GM19240 (cell line): ENCODE results near the gene ATF2.

ENCODE experiments used
- DNase-seq: peaks from one replicate; pipeline ENCODE4 v3.0.0; 2011; ENCODE audit warnings: low spot score; ENCODE audit not compliant: insufficient read length

ATF2 gene

GRCh38 chr2:175167792-175168563 lies at the start of gene ATF2:
TSS of gene ATF2 (minus strand) at chr2:175168203. CDS start at chr2:175136443, 31,760 bp downstream.
- DNase-seq = peak; percentile 64

DNA sequence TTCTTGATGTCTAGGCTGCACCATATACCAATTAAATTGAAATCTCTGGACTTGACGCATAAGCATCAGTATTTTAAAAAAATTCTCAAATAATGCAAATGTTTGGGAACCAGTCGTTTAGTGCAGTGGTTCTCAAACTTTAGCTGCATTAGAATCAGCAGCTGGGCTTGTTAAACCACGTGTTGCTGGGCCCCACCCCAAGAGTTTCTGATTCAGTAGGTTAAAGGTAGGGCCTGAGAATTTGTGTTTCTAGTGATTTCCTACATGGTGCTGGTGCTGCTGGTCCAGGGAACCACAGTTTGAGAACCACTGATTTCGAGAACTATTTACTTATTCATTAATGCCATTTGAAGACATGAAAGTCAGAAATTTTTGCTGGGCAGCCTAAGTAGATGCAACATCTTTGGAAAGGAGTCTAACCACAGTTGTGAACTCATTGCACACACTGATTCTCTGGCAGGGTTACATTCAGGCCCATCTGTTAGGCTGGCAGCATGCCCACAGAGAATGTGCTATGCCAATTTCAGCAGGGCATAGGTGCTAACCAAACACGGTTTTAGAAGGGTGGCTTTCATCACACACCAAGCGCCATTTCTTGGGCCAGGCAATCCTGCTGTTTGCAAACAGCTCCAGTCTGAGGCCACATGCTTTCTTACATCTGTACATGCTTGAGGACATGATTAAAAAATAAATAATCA lies 39.9 kb upstream of the ATF2 start:
- DNase-seq = no peak

DNA sequence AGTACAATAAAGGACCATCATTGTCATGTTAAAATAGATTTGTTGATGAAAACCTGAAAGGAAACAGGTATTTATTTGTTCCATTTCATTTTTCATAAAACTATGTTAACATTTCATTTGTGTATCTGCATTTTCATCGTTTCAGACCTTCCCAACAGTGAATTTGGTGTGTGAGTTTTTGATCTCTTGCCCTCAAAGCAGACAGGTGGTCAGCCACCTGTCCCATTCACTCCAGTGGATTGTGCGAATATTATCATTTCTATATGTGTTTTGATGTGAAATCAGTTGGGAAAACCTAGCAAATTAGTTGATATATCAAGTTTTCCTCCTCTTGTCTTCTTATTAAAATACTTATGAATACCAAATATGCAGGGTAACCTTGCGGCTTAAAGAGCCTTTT lies 38.9 kb upstream of the ATF2 start:
- no peak for DNase-seq

GRCh38 chr2:175205523-175205922 lies 37.5 kb upstream of the ATF2 start:
- no peak for DNase-seq

DNA sequence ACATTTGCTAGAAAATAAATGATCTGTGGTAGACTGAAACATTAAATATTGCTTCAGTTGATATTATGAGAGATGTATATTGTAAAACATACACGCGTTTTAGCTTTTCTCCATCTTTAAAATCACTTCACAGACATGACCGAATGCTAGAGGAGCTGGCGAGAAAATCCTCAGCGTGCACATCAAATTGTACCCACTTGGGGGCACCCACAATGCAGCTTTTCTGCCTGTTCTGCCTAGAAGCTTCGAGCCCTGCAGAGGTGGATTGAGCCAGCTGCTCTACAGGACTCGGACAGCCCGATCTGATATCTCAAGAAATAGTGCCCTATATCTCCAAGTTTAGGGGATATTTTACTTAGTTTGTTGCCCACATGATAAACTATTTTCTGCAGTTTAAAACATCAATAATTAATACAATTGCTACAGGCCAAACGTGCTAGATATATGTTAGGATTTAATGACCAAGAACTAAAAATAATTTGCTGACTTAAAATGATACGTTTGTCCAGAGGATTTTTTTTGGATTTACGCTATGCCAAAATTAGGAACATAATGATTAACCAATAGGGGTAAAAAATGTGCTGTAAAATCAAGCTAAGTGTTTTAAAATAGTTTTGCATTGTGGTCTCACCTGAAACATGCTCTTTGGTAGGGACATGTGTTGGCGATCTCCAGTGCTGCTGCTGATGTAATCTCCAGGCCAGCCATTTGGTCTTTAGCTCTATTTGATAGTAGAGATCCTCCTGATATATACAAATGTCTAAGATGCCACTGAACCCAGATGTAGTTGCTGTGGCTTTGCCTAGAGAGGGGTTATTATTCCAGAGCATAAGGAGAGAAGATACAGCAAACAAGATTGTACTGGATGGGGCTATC lies 35.9 kb upstream of the ATF2 start:
- peak; percentile 5 for DNase-seq

GRCh38 chr2:175195012-175195411 lies 27.0 kb upstream of the ATF2 start:
- no peak for DNase-seq

GRCh38 chr2:175188761-175189160 lies 20.8 kb upstream of the ATF2 start:
- no peak for DNase-seq

GRCh38 chr2:175187378-175187777 lies 19.4 kb upstream of the ATF2 start:
- DNase-seq = peak; percentile 6

DNA sequence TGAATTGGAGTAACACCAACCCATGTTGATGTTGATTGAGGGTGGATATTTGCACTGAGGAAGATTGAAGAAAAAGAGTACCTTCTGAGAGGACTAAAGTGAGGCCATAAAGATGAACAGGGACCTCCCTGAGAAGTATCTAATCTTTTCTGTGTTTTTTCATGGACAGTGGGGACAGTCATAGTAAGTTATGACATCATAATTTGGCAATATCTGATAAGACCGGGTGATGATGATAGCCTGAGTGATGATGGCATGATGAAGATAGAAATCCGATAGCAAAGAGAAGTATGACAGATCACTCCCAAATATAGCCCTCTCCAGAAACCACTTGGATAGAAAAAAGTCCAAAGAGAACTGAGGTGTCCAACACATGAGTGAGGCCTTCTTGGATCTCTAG lies 15.7 kb upstream of the ATF2 start:
- DNase-seq = no peak

GRCh38 chr2:175181877-175182308 lies 13.9 kb upstream of the ATF2 start:
- no peak for DNase-seq

DNA sequence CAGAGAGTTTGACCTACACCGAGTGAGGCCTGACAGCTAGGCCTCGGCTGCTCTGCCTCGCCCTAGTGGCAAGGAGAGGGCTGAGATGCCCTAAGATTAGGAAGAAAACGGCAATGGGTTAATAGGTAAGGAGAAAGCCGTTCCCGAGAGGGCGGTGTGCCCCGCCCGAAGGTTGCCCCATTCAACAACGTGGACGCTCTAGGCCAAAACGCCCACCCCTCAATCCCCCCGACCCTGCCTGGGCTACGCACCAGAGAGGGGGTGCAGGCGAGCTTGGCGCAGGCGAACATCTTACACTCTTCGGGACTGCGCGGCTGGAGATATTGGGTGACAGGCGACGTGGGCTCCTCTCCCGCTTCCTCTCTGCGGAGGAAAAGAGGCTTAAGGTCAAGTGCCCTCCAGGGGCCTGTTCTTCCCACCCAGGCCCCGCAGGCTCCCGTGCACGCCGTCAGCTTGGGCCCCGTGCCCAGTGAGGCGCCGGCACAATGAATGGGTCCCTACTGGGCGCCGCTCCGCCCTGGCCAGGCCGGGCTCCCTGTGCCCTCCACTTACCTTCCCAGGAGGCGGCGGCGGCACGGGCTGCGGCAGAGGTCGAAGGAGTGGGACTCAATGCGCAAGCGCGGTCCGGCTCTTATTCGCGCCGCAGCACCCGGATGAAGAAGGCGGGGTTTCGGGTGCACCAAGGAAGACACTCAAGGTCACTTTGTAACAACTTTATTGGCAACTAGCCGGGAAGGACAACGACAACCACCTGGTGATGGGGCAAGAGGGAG lies 13.3 kb upstream of the ATF2 start, which contains the start of gene ATP5MC3:
TSS of gene ATP5MC3 (minus strand) at position 607 of the 773 bp plus-strand sequence. CDS start at position 290, 317 bp downstream.
- peak; percentile 76 for DNase-seq

DNA sequence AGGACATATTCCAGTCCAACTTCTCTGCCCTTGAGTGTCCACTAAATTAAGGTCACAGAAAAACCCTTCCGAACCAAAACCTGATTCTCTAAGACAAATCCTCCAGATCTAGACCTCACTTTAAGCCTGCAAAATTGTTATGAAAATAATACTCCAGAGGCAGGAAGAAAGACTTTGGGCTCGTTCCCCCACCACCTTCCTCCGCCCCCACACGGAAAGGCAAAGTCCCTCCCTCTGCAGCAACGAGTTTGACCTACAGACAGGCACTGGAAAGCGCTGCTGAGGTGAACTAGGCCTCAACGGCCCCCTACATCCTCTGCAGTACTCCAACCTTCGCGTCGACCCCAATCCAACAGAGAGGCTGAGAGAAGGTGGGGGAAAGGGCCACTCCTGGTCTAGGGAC lies 12.7 kb upstream of the ATF2 start:
- DNase-seq = peak; percentile 8

GRCh38 chr2:175176624-175177023 lies 8.6 kb upstream of the ATF2 start:
- no peak for DNase-seq

GRCh38 chr2:175175896-175176295 lies 7.9 kb upstream of the ATF2 start:
- no peak for DNase-seq

GRCh38 chr2:175175320-175175719 lies 7.3 kb upstream of the ATF2 start:
- no peak for DNase-seq

GRCh38 chr2:175170659-175171304 lies 2.8 kb upstream of the ATF2 start:
- no peak for DNase-seq

- DNase-seq = no peak
Measured at GRCh38 chr2:175169191-175169590, 1.2 kb upstream of the ATF2 start.

DNA sequence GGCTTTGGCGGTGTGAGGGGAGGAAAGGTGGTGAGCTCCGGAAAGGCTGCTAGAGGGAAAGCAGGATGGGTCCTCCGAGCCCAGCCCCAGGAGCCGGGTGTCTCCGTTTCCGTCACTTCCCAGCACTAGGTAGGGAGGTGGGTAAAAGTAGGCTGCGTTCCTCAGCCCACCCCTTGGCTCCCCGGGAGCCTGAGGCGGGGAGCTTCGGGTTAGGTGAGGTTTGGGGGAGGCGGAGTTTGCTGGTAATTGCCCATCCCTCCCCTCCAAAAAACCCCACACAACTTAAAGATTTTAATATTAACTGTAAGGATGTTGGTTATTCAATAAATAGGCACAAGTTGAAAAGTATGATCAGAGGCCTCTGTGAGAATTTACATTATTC lies 552 bp upstream of the ATF2 start:
- no peak for DNase-seq

GRCh38 chr2:175167076-175167791 lies 769 bp downstream of the ATF2 start:
- DNase-seq = no peak
